GM18519 (cell line): ENCODE measurements around the gene ADAM22.

Experiments
- ATAC-seq: cut with Tn5 transposase; IDR thresholded peaks from one replicate; pipeline ENCODE4 v1.9.1; 2021; ENCODE audit warnings: mild to moderate bottlenecking, moderate library complexity; ENCODE audit not compliant: unreplicated experiment, low FRiP score

ADAM22 gene

GRCh38 chr7:88027724-88028123 lies 93.7 kb downstream of the ADAM22 start:
- no peak for ATAC-seq

GRCh38 chr7:88034083-88034695 lies 100.1 kb downstream of the ADAM22 start:
- ATAC-seq: no peak

GRCh38 chr7:88037050-88037449 lies 103.0 kb downstream of the ADAM22 start:
- no peak for ATAC-seq

GRCh38 chr7:88040694-88041093 lies 106.6 kb downstream of the ADAM22 start:
- ATAC-seq: no peak

- ATAC-seq: no peak
These were observed 107.5 kb downstream of the ADAM22 start for GRCh38 chr7:88041583-88041982.

- peak; percentile 39 for ATAC-seq
These were observed 108.1 kb downstream of the ADAM22 start for GRCh38 chr7:88042157-88042556.

- ATAC-seq: no peak
These were observed 108.8 kb downstream of the ADAM22 start for GRCh38 chr7:88042803-88043202.

GRCh38 chr7:88044069-88044468 lies 110.0 kb downstream of the ADAM22 start:
- ATAC-seq: no peak

GRCh38 chr7:88046839-88047573 lies 113.0 kb downstream of the ADAM22 start:
- no peak for ATAC-seq

- ATAC-seq: no peak
These were observed 123.6 kb downstream of the ADAM22 start for GRCh38 chr7:88057655-88058054.

GRCh38 chr7:88062238-88062637 lies 128.2 kb downstream of the ADAM22 start:
- ATAC-seq: no peak

GRCh38 chr7:88069093-88069492 lies 135.0 kb downstream of the ADAM22 start:
- no peak for ATAC-seq

GRCh38 chr7:88071994-88072714 lies 138.1 kb downstream of the ADAM22 start:
- ATAC-seq: peak; percentile 81

- ATAC-seq: no peak
These were observed 138.6 kb downstream of the ADAM22 start for GRCh38 chr7:88072715-88073055.

- ATAC-seq: no peak
These were observed 139.6 kb downstream of the ADAM22 start for GRCh38 chr7:88073626-88074025.

GRCh38 chr7:88075216-88075615 lies 141.2 kb downstream of the ADAM22 start:
- no peak for ATAC-seq

GRCh38 chr7:88083883-88084282 lies 149.8 kb downstream of the ADAM22 start:
- no peak for ATAC-seq

GRCh38 chr7:88089561-88089960 lies 155.5 kb downstream of the ADAM22 start:
- ATAC-seq: no peak

GRCh38 chr7:88090240-88090639 lies 156.2 kb downstream of the ADAM22 start:
- ATAC-seq: no peak

- peak; percentile 54 for ATAC-seq
These were observed 156.6 kb downstream of the ADAM22 start for GRCh38 chr7:88090671-88091070.

GRCh38 chr7:88091988-88092675 lies 158.1 kb downstream of the ADAM22 start:
- no peak for ATAC-seq
